ENCODE results near the gene RARB.

The RARB gene

DNA sequence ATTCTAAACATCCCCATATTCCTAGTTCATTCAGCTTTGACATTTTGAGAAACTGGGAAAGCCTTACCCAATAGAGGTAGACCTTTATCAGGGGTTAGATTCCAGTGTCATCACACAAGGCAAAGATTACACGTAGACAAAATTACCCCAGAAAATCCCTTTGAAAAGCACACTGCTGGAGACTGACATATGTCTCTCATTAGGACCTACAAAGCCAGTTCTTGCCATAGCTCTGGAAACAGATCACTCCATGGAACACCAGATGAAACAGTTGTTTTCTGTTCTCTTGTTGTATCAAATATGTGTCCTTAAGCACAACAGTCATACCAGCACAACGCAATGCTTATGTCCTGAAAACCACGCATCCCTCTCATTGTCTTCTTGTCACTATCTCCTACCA is 44.7 kb downstream of the RARB start:
- Histone ChIP-seq H3K27ac (ENCODE audit: extremely low read depth, low read depth, low read length) (no peak overlapping the region), H3K4me1 (ENCODE audit: control insufficient read depth, insufficient read depth, low read length) (no peaks in the 10 kb centered on the region), H3K9me3 (ENCODE audit: control insufficient read depth, insufficient read depth, low read depth, low read length) (no peaks in the 10 kb centered on the region), H3K36me3 (ENCODE audit: control insufficient read depth in 2 of 2, insufficient read depth in 1 of 2, low read length in 2 of 2) (no peaks in the 10 kb centered on the region), H3K4me3 (ENCODE audit: low read depth, low read length) (no peak overlapping the region)
- CTCF ChIA-PET = interaction anchor here (0.6 kb wide), 1 partner anchor 9 kb away, joined by 3 read pairs; no protein-coding TSS in a partner anchor
- TF ChIP-seq ZNF174 (tag by site-specific recombination; IDR thresholded peaks at IDR 0.05) = no peak
- no peak for TF ChIP-seq KLF1 (tag by site-specific recombination; IDR thresholded peaks at IDR 0.05)
- TF ChIP-seq, protein P1, sequence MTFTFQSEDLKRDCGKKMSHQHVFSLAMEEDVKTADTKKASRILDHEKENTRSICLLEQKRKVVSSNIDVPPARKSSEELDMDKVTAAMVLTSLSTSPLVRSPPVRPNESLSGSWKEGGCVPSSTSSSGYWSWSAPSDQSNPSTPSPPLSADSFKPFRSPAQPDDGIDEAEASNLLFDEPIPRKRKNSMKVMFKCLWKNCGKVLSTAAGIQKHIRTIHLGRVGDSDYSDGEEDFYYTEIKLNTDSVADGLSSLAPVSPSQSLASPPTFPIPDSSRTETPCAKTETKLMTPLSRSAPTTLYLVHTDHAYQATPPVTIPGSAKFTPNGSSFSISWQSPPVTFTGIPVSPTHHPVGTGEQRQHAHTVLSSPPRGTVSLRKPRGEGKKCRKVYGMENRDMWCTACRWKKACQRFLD (tag by site-specific recombination; IDR thresholded peaks at IDR 0.05) = no peak
- TF ChIP-seq, protein P2, sequence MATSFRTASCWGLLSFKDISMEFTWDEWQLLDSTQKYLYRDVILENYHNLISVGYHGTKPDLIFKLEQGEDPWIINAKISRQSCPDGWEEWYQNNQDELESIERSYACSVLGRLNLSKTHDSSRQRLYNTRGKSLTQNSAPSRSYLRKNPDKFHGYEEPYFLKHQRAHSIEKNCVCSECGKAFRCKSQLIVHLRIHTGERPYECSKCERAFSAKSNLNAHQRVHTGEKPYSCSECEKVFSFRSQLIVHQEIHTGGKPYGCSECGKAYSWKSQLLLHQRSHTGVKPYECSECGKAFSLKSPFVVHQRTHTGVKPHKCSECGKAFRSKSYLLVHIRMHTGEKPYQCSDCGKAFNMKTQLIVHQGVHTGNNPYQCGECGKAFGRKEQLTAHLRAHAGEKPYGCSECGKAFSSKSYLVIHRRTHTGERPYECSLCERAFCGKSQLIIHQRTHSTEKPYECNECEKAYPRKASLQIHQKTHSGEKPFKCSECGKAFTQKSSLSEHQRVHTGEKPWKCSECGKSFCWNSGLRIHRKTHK (tag by site-specific recombination; IDR thresholded peaks at IDR 0.05) = no peak
- POLR2A ChIA-PET = no interaction called here

GRCh38 chr3:25473246-25473645 is 45.2 kb downstream of the RARB start:
- Histone ChIP-seq H3K4me1 (ENCODE audit: control insufficient read depth, insufficient read depth, low read length) (no peaks in the 10 kb centered on the region), H3K36me3 (ENCODE audit: control insufficient read depth in 2 of 2, insufficient read depth in 1 of 2, low read length in 2 of 2) (no peaks in the 10 kb centered on the region), H3K27ac (ENCODE audit: extremely low read depth, low read depth, low read length) (no peak overlapping the region), H3K4me3 (ENCODE audit: low read depth, low read length) (no peak overlapping the region), H3K9me3 (ENCODE audit: control insufficient read depth, insufficient read depth, low read depth, low read length) (no peaks in the 10 kb centered on the region)
- POLR2A ChIA-PET = no interaction called here
- CTCF ChIA-PET = interaction anchor here (0.6 kb wide), 1 partner anchor 331 kb away, joined by 3 read pairs; no protein-coding TSS in a partner anchor
- TF ChIP-seq, protein P1 (tag by site-specific recombination; IDR thresholded peaks at IDR 0.05) = no peak
- no peak for TF ChIP-seq ZNF473 (tag by site-specific recombination; IDR thresholded peaks at IDR 0.05)
- TF ChIP-seq MZF1 (tag by site-specific recombination; IDR thresholded peaks at IDR 0.05; ENCODE audit: borderline replicate concordance) = no peak
- TF ChIP-seq, protein P3, sequence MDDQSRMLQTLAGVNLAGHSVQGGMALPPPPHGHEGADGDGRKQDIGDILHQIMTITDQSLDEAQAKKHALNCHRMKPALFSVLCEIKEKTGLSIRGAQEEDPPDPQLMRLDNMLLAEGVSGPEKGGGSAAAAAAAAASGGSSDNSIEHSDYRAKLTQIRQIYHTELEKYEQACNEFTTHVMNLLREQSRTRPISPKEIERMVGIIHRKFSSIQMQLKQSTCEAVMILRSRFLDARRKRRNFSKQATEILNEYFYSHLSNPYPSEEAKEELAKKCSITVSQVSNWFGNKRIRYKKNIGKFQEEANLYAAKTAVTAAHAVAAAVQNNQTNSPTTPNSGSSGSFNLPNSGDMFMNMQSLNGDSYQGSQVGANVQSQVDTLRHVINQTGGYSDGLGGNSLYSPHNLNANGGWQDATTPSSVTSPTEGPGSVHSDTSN (CRISPR knock-in tag; IDR thresholded peaks at IDR 0.05) = no peak
- no peak for TF ChIP-seq INSM2 (tag by site-specific recombination; IDR thresholded peaks at IDR 0.05)
- TF ChIP-seq HOXD13 (CRISPR knock-in tag; IDR thresholded peaks at IDR 0.05; ENCODE audit: borderline replicate concordance) = no peak
- no peak for TF ChIP-seq ZNF792 (tag by site-specific recombination; IDR thresholded peaks at IDR 0.05)
- TF ChIP-seq WT1 (tag by site-specific recombination; IDR thresholded peaks at IDR 0.05) = no peak
- TF ChIP-seq ZNF639 (tag by site-specific recombination; IDR thresholded peaks at IDR 0.05) = no peak
- TF ChIP-seq PRDM10 (tag by site-specific recombination; IDR thresholded peaks at IDR 0.05) = no peak
- no peak for TF ChIP-seq PRDM2 (tag by site-specific recombination; IDR thresholded peaks at IDR 0.05; ENCODE audit: borderline replicate concordance)
- TF ChIP-seq ZNF140 (tag by site-specific recombination; IDR thresholded peaks at IDR 0.05) = no peak
- no peak for TF ChIP-seq ZNF785 (tag by site-specific recombination; IDR thresholded peaks at IDR 0.05)
- no peak for TF ChIP-seq ZNF174 (tag by site-specific recombination; IDR thresholded peaks at IDR 0.05)
